Keratinocyte (primary cell): Measurements from ENCODE around the gene MBLAC1. TPM values are rescaled to one million over a fixed set of nuclear protein-coding genes. Genes with fewer than 3 reads are reported as not detected.

Experiments used
- DNase-seq: peaks from one replicate; pipeline ENCODE4 v3.0.0-alpha.2; 2011; ENCODE audit warnings: low read depth, missing footprints, low spot score
- FAIRE-seq: peaks from 2 replicates; lab custom pipeline; 2011; peaks lifted over from hg19 to GRCh38; lab: Jason Lieb, UNC
- H2AFZ ChIP-seq: 2 replicates; pipeline ENCODE4 v1.6.0; 2012; ENCODE audit warnings: low read length, control low read depth, inconsistent platforms; ENCODE audit not compliant: control insufficient read depth
- H3K27ac ChIP-seq: 2 replicates; pipeline ENCODE4 v1.5.1; 2011; ENCODE audit warnings: low read length; ENCODE audit not compliant: control insufficient read depth, insufficient read depth
- H3K27me3 ChIP-seq: 3 replicates; pipeline ENCODE4 v1.6.0; 2011; ENCODE audit warnings: low read length; ENCODE audit not compliant: control insufficient read depth, insufficient read depth; ENCODE audit errors: extremely low read depth
- H3K36me3 ChIP-seq, 2 experiments: 2 replicates in 1 of 2; 3 replicates in 1 of 2; pipeline ENCODE4 v1.5.1; 2011; ENCODE audit warnings: low read length in 2 of 2, mild to moderate bottlenecking in 1 of 2; ENCODE audit not compliant: control insufficient read depth in 2 of 2, insufficient read depth in 2 of 2; ENCODE audit errors: extremely low read depth in 1 of 2
- H3K4me1 ChIP-seq: 3 replicates; pipeline ENCODE4 v1.5.1; 2011; ENCODE audit warnings: low read length; ENCODE audit not compliant: control insufficient read depth, insufficient read depth; ENCODE audit errors: extremely low read depth
- H3K4me2 ChIP-seq: 3 replicates; pipeline ENCODE4 v1.6.0; 2011; ENCODE audit warnings: low read depth, low read length; ENCODE audit not compliant: control insufficient read depth, insufficient read depth; ENCODE audit errors: extremely low read depth
- H3K4me3 ChIP-seq, 3 experiments: fragments of 200-600 bp in 1 of 3; sonication (generic) in 1 of 3; 2 replicates in 2 of 3; 3 replicates in 1 of 3; pipeline ENCODE4 v1.5.1; 2011 to 2016; ENCODE audit warnings: low read length in 3 of 3, mild to moderate bottlenecking in 3 of 3, control low read depth in 2 of 3, inconsistent platforms in 1 of 3, low read depth in 1 of 3, mixed read lengths in 1 of 3, mixed run types in 1 of 3, moderate library complexity in 1 of 3; ENCODE audit not compliant: control insufficient read depth in 2 of 3, insufficient read depth in 2 of 3; ENCODE audit errors: extremely low read depth in 1 of 3
- H3K79me2 ChIP-seq: 2 replicates; pipeline ENCODE4 v1.6.0; 2012; ENCODE audit warnings: low read length; ENCODE audit not compliant: control insufficient read depth, insufficient read depth
- H3K9ac ChIP-seq: 3 replicates; pipeline ENCODE4 v1.6.0; 2011; ENCODE audit warnings: low read length; ENCODE audit not compliant: control insufficient read depth, insufficient read depth; ENCODE audit errors: extremely low read depth
- H3K9me1 ChIP-seq: 3 replicates; pipeline ENCODE4 v1.6.0; 2011; ENCODE audit warnings: low read length; ENCODE audit not compliant: control insufficient read depth, insufficient read depth; ENCODE audit errors: extremely low read depth
- H3K9me3 ChIP-seq: 2 replicates; pipeline ENCODE4 v1.5.1; 2012; ENCODE audit warnings: low read depth, low read length; ENCODE audit not compliant: control insufficient read depth
- H4K20me1 ChIP-seq: 3 replicates; pipeline ENCODE4 v1.6.0; 2011; ENCODE audit warnings: low read length; ENCODE audit not compliant: control insufficient read depth, insufficient read depth; ENCODE audit errors: extremely low read depth
- CTCF ChIP-seq, 3 experiments: IDR thresholded peaks in 1 of 3; conservative IDR thresholded peaks in 1 of 3; optimal IDR thresholded peaks in 1 of 3; 2 replicates in 2 of 3; 3 replicates in 1 of 3; pipeline versions ENCODE3 to v1.5.1; 2011; ENCODE audit warnings: low read length in 3 of 3, mild to moderate bottlenecking in 3 of 3, moderate library complexity in 2 of 3, control low read depth in 1 of 3, inconsistent platforms in 1 of 3; ENCODE audit not compliant: insufficient read depth in 2 of 3; ENCODE audit errors: extremely low read depth in 1 of 3
- EZH2 ChIP-seq: IDR thresholded peaks from one replicate; pipeline ENCODE4 v1.6.1; 2012; ENCODE audit warnings: inconsistent platforms, mild to moderate bottlenecking, low read length, moderate library complexity
- dilution Hi-C: fragments of 300-500 bp; cut with MboI; formaldehyde crosslinking; loops from one replicate; pipeline ENCODE4 v1.7.0; 2020; ENCODE audit warnings: low sequenced_read_pairs; ENCODE audit not compliant: extremely low pct_ligation_motif_present
- polyA plus RNA-seq, 5 experiments: library from polyadenylated mRNA; depleted of rRNA in 3 of 5; stranded (reverse) in 3 of 5; stranded (forward) in 1 of 5; unstranded in 1 of 5; fragments of >200 nt; gene quantifications; 1 replicate in 1 of 5; 2 replicates in 3 of 5; 3 replicates in 1 of 5; pipeline versions ENCODE4 v1.2.1 to v1.2.3, GENCODE V29; 2011 to 2012; ENCODE audit warnings: missing spikeins in 2 of 5, low read depth in 1 of 5, low replicate concordance in 1 of 5

The MBLAC1 gene
- polyA plus RNA-seq, 1 donor (not counting 4 experiments of a cell fraction or from before 2014, with no cell fraction given) = 0.21 TPM

- peaks cover 6% of the 10 kb centered on the region for H4K20me1 ChIP-seq
- no peak overlapping the region for H3K9ac ChIP-seq
- no peaks in the 10 kb centered on the region for H3K27me3 ChIP-seq
- no peaks in the 10 kb centered on the region for H3K9me3 ChIP-seq
- H3K4me3 ChIP-seq = no peak overlapping the region
- H3K36me3 ChIP-seq = peaks cover 62 to 77% of the 10 kb centered on the region in 2 experiments
- no peak overlapping the region for H2AFZ ChIP-seq
- TF ChIP-seq EZH2 = no peak
- TF ChIP-seq CTCF (optimal IDR thresholded peaks at IDR 0.05 in 1 of 3, IDR thresholded peaks at IDR 0.05 in 1 of 3, conservative IDR thresholded peaks at IDR 0.05 in 1 of 3; ENCODE audit: extremely low read depth in 1 of 3, insufficient read depth in 2 of 3, low read length in 3 of 3) = no peak
- H3K4me1 ChIP-seq = peaks cover 4% of the 10 kb centered on the region
- dilution Hi-C loops = no loop called here
- no peak overlapping the region for H3K27ac ChIP-seq
- FAIRE-seq = no peak
- H3K9me1 ChIP-seq = no peaks in the 10 kb centered on the region
- H3K79me2 ChIP-seq = peaks cover 36% of the 10 kb centered on the region
- H3K4me2 ChIP-seq = no peak overlapping the region
- no peak for DNase-seq
Measured at GRCh38 chr7:100095289-100095688, 31.5 kb upstream of the MBLAC1 start.

GRCh38 chr7:100095704-100096103, 31.1 kb upstream of the MBLAC1 start:
- H3K9me1 ChIP-seq = no peaks in the 10 kb centered on the region
- no peak overlapping the region for H3K9ac ChIP-seq
- DNase-seq (no peak), FAIRE-seq (no peak)
- H4K20me1 ChIP-seq = peaks cover 6% of the 10 kb centered on the region
- H3K36me3 ChIP-seq = peaks cover 59 to 73% of the 10 kb centered on the region in 2 experiments
- H3K27me3 ChIP-seq = no peaks in the 10 kb centered on the region
- peaks cover 33% of the 10 kb centered on the region for H3K79me2 ChIP-seq
- no peak overlapping the region for H3K27ac ChIP-seq
- H2AFZ ChIP-seq = no peak overlapping the region
- TF ChIP-seq CTCF (optimal IDR thresholded peaks at IDR 0.05 in 1 of 3, IDR thresholded peaks at IDR 0.05 in 1 of 3, conservative IDR thresholded peaks at IDR 0.05 in 1 of 3; ENCODE audit: extremely low read depth in 1 of 3, insufficient read depth in 2 of 3, low read length in 3 of 3) (no peak), EZH2 (no peak)
- peaks cover 4% of the 10 kb centered on the region for H3K4me1 ChIP-seq
- dilution Hi-C loops = no loop called here
- H3K9me3 ChIP-seq = no peaks in the 10 kb centered on the region
- H3K4me3 ChIP-seq = no peak overlapping the region
- H3K4me2 ChIP-seq = no peak overlapping the region
